Stimulated activated CD8-positive, alpha-beta memory T cell treated with anti-CD3 and anti-CD28 coated beads, Interleukin-2, amount 100 ng/mL, for 48 hours (primary cell): ENCODE results near the gene ZNF138.
A peak's percentile ranks its signal among the peaks of the same experiment; 100 is the strongest.
"Not testable (repeated sequence)": the region's sequence is repeated elsewhere in the genome, so short reads cannot be mapped to it uniquely, and the experiment has no call there.

ENCODE experiments used
- DNase-seq, 2 donors: peaks; one replicate each; pipeline ENCODE4 v3.0.0-alpha.2; 2020; ENCODE audit warnings: low read depth in 2 of 2

Gene ZNF138

GRCh38 chr7:64794171-64794844 is at the start of gene ZNF138:
Gene ZNF138, plus strand, starts transcription at chr7:64794428. Its CDS starts 141 bp downstream, at chr7:64794569.
- DNase-seq, result peak; percentile 83 to 89

- no peak for DNase-seq
Observed at GRCh38 chr7:64744680-64745079, 49.5 kb upstream of the ZNF138 start.

DNA sequence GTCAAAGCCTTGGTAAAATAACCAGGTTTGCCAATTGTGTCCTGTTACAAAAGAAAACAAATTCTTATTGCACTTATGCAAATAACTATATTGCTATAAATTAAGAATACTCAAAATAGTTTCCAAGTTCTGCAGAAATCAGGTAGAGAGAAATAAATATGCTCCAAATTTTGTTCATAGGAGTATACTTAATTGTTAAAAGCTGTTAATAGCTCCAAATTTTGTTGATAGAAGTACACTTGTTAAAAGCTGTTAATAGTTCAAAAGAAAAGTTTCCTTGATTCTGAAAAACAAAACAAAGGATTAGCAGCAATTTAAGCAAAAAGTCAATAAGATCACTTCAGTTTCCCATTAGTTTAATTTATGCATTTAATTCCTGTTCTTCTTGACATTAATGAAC is 46.4 kb upstream of the ZNF138 start:
- DNase-seq, result no peak

DNA sequence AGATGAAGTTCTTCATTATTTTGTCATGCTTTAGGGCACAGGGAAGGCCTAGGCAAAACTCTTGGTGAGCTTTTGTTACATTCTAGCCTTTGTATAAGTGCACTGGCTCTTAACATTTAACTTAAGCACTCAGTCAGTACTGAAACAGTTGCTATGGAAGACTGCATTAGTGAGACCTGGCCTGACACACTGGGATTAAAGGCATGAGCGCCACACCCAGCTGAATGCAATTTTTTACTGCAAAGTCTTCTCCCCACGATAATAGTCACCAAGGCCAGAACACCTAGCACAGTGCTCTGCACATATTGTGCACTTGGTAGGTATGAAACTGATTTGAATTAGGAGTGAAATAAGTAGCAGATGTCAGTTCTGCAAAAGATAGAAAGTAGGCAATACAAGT is 41.2 kb upstream of the ZNF138 start:
- no peak for DNase-seq

GRCh38 chr7:64755865-64756264 is 38.4 kb upstream of the ZNF138 start:
- DNase-seq, result no peak

- no peak for DNase-seq
Observed at GRCh38 chr7:64758151-64758550, 36.1 kb upstream of the ZNF138 start.

DNA sequence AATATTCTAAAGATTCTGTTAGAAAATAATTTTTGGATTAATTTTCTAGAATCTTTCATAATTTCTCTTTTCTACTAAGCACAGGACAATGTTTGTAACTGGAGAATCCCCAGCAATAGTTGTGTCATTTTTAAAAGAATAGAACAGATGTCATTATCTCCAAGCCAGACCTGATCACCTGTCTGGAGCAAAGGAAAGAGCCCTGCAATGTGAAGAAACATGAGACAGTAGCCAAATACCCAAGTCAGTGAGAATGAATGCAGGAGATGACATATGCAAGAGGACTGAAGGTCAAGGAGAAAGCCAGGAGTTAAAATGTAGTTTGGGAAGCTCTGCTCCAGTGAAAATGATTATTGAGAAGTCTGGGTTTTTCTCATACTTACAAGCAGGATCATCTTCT is 25.4 kb upstream of the ZNF138 start:
- no peak for DNase-seq

- DNase-seq, result no peak
Observed at GRCh38 chr7:64774204-64774842, 19.9 kb upstream of the ZNF138 start.

- no peak for DNase-seq
Observed at GRCh38 chr7:64775289-64775688, 18.9 kb upstream of the ZNF138 start.

- DNase-seq, result not testable (repeated sequence)
Observed at GRCh38 chr7:64784842-64785241, 9.4 kb upstream of the ZNF138 start.

GRCh38 chr7:64787295-64787694 is 6.9 kb upstream of the ZNF138 start:
- DNase-seq, result no peak

- DNase-seq, result not testable (repeated sequence)
Observed at GRCh38 chr7:64789241-64789640, 5.0 kb upstream of the ZNF138 start.

DNA sequence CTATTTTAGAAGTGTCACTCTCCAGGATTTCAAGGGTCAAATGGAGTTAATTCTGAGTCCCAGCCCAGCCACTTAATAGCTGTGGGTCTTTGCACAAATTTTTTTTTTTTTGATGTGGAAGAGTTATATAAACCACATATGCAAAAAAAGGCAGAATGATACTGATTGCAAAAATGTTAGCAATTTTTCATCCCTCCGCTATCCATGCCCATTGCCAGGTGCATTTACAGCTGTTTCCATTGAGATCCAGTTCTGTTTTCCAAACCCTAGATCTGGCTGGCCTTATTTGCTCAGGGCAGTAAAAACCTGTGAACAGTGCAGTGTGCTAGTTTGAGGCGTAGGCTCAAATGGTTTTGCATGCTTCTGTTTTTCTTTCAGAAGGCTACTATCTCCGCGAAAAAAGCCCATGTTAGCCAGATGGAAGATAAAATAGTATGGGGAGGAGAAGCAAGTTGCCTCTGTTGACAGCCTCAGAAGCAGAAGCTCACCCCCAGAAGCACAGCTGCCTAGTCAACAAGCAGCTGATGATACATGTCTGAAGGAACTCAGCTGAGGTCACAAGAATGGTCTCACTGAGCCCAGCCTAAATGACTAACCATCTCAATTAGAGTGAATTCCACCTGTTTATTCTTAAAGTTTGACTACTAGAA is 997 bp upstream of the ZNF138 start:
- DNase-seq, result no peak

- DNase-seq, result no peak
Observed at GRCh38 chr7:64795176-64795575, 948 bp downstream of the ZNF138 start.

GRCh38 chr7:64799169-64799568 is 4.9 kb downstream of the ZNF138 start:
- not testable (repeated sequence) for DNase-seq

- no peak for DNase-seq
Observed at GRCh38 chr7:64802699-64803098, 8.5 kb downstream of the ZNF138 start.

DNA sequence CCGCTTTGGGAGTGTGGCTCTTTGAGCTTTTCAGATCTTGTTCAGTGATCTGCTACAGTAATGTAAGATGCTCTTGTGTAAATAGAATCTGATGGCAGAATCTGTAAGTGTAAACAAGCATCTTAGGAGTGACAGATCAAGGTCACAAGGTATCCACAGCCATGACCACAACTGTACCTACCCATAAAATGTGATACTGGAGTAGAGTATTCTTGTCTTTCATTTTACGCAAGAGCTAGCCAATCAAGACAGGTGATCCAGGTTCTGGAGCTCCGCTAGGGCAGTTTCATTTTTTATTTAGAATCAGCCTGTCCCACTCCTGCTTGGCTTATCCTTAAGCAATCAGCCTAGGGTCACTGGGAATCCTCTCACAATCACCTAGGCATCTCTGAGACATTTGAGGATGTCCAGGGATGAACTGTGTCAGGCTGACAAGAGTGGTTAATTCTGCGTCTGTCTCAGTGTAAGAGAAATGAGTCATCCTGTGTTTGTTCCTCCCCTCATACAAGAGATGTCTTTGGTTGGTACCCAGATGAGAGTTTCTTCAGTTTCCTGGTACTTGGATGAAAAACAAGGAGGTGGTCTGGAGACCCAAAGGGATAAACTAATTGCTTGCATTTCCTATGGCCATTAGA is 13.6 kb downstream of the ZNF138 start:
- DNase-seq, result no peak

DNA sequence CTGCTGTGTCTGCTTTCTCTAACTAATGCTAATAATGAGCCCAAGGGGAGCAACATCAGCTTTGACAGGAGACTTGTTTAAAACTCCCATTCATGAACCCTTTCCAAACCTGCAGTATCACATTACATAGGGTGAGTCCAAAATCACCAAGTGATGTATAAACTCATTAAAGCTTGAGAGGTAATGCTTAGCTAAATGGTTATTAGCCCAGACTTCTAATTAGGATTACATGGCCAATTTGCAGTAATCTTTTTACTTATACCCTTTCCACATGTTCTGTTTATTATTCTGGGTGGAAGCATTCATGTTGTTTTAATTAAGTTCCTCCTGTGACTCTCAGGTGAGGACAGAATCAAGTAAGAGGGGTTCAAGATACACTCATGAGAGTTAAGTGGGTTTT is 17.5 kb downstream of the ZNF138 start:
- DNase-seq, result no peak

DNA sequence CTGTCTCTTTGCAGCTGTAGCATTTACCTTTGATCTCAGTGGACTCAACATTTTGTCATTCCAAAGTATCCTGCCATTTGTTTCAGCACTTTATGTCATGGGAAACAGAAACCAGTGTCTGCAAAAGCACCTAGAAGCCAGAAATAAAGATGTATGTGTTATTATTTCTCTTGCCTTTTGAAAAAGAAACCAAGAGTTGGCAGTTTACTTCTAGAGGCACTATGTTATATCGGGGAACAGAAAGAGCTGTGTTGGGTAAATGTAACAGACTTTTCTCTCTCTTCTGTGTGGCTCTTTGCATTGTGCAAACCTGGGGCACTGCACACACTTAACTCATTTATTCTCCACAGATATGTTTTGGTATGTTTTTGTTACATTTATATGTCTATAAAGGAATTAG is 36.7 kb downstream of the ZNF138 start:
- no peak for DNase-seq

DNA sequence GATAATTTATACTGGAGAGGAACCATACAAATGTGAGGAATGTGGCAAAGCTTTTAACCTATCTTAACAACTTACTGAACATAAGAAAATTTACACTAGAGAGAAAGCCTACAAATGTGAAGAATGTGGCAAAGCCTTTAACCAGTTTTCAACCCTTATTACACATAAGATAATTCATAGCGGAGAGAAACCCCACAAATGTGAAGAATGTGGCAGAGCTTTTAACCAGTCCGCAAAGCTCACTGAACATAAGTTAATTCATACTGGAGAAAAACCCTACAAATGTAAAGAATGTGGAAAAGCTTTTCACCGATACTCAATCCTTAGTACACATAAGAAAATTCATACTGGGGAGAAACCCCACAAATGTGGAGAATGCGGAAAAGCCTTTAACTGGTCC is 37.9 kb downstream of the ZNF138 start:
- no peak for DNase-seq

DNA sequence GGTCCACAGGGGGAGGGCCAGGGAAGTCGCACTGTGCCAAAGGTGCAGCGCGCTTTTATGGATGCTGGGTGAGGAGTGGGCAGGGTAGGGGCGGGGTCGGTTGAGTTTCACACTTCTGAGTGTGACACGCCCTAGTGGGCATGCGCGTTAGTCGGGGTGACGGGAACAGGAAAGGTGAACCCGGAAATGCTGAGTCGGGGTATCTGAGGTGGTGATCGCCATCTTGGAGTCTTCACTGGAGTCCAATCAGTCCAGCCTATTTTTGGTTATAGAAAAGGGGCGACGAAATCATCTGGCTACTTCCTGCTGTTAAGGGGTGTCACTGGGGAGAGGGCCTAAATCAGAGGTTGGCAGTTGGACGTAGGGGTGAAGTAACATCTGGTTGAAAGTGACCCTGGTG is 40.8 kb downstream of the ZNF138 start:
- no peak for DNase-seq

- not testable (repeated sequence) for DNase-seq
Observed at GRCh38 chr7:64835856-64836255, 41.6 kb downstream of the ZNF138 start.

DNA sequence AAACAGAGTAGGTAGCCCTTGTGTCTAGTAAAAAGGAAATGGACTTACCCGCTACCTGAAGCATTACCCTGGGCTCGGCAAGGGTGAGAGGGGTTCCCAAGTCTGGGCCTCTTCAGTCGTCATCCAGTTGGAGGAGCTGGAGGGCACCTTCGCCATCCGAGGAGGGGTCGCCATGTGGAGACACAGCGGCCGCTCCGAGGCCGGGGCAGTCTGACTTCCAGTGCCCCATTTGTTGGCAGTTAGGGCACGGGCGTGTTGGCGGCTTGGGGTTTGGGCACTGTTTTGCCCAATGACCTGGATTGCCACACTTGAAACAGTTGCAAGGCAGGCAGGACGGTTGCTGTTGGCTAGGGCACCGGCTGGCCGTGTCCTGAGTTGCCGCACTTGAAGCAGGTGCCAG is 43.8 kb downstream of the ZNF138 start:
- DNase-seq, result not testable (repeated sequence)
